Astrocyte (in vitro differentiated cells and primary cell): ENCODE measurements around the gene ASB16.

Experiments used
- EZH2 ChIP-seq: IDR thresholded peaks from 2 replicates; pipeline ENCODE4 v1.6.1; 2012; ENCODE audit warnings: mild to moderate bottlenecking, low read length, inconsistent platforms; ENCODE audit not compliant: insufficient read depth
- TF ChIP-seq, protein P1 (sequence below): IDR thresholded peaks from 2 replicates; pipeline ENCODE4 v1.5.1; 2011; ENCODE audit warnings: low read depth, mild to moderate bottlenecking, inconsistent platforms, low read length, moderate library complexity; ENCODE audit not compliant: insufficient read depth

DNA sequence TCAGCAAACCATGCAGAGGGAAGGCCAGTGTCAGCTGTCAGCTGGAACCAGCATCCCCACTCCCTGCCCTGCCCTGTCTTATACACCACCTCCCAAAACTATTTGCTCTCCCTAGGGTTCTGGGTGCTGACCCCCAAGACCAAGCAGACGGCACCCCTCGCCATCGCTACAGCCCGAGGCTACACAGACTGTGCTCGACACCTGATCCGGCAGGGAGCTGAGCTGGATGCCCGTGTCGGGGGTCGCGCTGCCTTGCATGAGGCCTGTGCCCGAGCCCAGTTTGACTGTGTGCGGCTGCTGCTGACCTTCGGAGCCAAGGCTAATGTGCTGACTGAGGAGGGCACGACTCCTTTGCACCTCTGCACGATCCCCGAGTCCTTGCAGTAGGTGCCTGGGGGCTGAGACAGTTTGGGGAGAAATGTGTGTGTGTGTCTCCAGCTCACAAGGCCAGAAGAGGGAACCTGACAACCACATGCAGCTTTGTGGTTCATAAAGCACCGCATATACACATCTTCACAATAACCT lies 1.5 kb downstream of the ASB16 start:
- no peak for TF ChIP-seq EZH2
- TF ChIP-seq, protein P1, sequence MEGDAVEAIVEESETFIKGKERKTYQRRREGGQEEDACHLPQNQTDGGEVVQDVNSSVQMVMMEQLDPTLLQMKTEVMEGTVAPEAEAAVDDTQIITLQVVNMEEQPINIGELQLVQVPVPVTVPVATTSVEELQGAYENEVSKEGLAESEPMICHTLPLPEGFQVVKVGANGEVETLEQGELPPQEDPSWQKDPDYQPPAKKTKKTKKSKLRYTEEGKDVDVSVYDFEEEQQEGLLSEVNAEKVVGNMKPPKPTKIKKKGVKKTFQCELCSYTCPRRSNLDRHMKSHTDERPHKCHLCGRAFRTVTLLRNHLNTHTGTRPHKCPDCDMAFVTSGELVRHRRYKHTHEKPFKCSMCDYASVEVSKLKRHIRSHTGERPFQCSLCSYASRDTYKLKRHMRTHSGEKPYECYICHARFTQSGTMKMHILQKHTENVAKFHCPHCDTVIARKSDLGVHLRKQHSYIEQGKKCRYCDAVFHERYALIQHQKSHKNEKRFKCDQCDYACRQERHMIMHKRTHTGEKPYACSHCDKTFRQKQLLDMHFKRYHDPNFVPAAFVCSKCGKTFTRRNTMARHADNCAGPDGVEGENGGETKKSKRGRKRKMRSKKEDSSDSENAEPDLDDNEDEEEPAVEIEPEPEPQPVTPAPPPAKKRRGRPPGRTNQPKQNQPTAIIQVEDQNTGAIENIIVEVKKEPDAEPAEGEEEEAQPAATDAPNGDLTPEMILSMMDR: no peak
